ENCODE measurements around the gene ZNF483. TPM values are rescaled to one million over a fixed set of nuclear protein-coding genes. Genes with fewer than 3 reads are reported as not detected.

Gene ZNF483
- total RNA-seq, result 65.7 TPM

DNA sequence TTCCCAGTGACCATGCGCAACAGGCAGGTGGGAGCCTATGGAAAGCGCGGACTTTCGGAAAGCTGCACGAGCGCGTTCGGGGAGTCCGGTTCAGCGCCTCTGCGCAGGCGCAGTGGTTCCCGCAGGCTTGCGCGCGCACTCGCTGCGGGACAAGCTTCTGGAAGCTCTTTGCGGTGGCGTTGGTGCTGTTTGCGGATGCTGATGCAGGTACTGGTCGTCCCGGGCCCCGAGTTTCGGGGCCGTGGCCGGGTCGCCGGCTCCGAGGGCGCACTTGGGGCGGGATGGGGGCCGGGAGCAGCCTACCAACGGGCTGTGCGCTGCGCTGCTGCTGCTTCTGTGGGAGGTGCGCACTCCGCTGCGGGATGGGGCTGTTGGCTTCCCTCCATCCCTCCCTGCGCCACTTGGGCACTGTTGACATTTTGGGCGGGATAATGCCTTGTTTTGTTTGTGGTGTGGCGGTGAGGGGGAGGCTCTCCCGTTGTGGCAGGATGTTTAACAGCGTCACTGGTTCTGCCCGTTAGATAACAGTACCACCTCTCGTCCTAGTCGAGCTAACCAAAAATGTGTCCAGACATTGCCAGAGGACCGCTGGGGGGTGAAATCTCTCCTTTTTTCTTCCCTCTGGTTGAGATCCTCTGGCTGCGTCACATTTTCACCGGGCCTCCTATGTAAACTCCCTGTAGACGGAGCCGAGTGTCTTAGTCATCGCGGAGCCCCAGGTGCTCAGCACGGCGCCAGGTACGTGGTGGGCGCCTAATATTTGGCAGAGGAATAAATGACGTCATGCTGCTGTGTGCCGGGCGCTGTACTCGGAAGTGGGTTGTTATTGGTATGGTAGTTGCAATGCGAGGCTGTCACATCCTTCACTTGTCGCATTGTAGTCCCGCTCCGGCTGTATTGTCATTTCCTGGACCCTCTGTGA, at the start of gene ZNF483:
Gene ZNF483, plus strand, starts transcription at position 124 of the 922 bp plus-strand sequence. CDS start 2,217 bp downstream, outside the sequence.

DNA sequence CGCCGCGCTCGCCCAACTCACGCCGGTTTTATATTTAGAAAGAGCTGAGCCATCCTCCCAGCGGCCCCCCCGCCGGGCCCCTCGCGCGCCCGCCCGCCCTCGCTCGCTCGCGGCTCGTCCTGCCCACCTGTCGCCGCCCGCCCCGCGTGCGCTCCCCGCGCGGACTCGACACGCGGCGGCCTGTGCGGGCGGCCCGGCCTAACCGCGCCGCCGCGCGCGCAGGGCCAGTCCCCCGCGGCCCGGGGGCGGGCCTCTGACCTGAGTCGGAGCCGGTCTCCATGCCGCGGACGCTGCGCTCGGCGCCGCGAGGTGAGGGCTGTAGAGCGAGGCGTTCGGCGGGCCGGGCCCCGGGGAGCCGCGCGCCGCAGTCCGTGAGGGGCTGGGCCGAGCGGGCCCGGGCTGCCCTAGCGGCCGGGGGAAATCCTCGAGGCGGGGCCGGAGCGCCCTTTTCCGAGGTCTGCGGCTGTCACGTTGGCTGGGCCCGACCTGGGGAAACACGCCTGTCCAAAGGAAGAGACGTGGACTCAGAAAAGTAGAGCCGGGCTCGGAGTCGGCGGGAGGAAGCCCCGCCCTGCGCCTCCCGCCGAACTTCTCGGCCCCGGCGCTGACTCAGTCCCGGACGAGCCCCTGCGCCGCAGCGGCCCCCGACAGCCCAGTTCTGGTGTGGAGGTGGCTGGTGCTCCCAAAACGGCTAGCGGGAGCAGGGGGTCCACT, 41.0 kb upstream of the ZNF483 start, which contains the start of gene ECPAS:
Gene ECPAS, minus strand, starts transcription at position 526 of the 714 bp plus-strand sequence. CDS start 11,465 bp downstream, outside the sequence.

DNA sequence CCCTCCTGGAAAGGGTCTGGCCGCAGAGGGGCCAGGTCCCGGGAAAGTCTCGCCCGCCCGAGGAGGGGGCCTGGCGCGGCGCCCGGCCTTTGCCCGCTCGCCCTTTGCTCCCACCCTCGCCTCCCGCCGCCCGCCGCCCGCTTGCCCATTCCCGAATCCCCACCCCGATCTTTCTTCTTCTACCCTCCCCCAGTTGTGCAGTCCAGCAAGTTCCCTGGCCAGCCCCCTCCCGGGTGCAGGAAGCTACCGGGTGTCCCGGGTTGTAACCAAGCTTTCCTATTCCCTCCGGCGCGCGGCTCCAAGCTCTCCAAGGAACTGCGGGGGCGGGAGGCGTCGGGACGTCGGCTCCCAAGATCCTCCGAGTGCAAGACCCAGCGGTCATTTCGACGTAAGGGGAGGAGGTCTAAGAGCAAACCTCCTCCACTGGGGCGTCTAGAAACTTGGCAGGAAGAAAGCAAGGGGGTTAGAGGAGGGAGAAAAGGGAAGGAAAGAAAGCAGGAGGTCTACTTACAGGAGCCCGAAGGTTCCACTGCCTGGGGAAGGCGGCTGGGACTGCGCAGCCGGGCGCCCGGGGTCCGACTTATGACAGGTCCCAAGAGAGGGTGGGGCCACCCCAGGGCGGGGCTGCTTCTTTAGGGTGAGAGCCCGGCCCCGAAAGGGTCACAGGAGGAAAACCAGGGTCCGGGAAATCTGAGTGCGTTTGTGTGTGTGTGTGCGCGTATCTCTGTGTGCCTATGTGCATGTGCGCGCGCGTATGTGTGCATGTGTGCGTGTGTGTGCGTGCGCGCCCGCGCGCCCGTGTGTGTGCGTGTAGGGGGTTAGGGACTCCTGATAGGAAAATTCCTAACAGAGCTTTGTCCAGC, 74.3 kb downstream of the ZNF483 start, which contains the start of gene PTGR1:
Gene PTGR1, minus strand, starts transcription at position 556 of the 863 bp plus-strand sequence. CDS start 2,225 bp downstream, outside the sequence.

Other genes starting within 250 kb of the ZNF483 start
- not detected for gene OR2K2, start 195.0 kb upstream of the ZNF483 start, total RNA-seq
- gene ECPAS, start 40.8 kb upstream of the ZNF483 start, total RNA-seq, result 125 TPM
- 25.1 TPM for gene PTGR1, start 74.5 kb downstream of the ZNF483 start, total RNA-seq
- 8.1 TPM for gene DNAJC25, start 106.2 kb downstream of the ZNF483 start, total RNA-seq
- 34.1 TPM for gene GNG10, start 136.4 kb downstream of the ZNF483 start, total RNA-seq

Measured in diencephalon (tissue), 1 donor.